Ammon's horn (tissue), 1 donor: Measurements from ENCODE around the gene PROS1.
"Not testable (repeated sequence)": the region's sequence is repeated elsewhere in the genome, so short reads cannot be mapped to it uniquely, and the experiment has no call there.

ENCODE experiments used
- DNase-seq: peaks from one replicate; pipeline ENCODE4 v3.0.0-alpha.2; 2016; ENCODE audit warnings: low spot score

Gene PROS1

GRCh38 chr3:93873412-93873811, 100.3 kb downstream of the PROS1 start:
- not testable (repeated sequence) for DNase-seq

DNA sequence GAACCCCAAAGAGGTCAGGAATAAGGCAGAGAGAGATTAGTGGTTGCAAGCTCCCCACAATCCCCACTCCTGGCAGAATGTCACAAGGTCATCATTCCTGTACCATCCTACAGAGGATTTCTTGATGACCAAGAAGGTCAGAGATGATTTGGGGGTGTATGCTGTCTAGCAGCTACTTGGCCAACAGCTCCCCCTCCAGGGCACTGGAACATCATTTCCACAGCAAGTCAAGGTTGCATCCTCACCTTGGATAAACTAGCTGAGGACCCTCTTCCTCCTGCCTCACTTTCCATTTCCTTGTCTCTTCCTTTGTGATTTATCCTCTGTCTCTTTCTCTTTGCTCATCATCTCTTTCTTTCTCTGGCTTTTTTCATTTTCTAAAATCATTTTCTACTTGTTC, 106.3 kb downstream of the PROS1 start:
- no peak for DNase-seq

DNA sequence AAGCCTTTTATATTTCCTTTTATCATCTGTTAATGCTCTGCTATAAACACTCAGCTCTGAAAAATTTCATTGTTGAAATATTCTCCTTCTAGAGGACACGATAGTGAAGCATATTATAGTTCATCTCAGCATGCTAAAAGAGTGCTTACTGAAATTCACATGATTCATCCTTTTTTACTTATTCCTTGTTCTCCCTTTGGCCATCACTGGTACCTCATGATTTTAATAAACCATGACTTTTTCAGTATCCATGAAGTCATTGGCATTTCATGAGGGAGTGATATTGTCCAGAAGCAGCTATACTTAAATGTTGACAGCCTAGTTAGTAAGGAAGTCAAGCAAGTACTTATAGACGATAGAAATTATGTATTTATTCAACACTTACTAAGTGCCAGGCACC, 112.7 kb downstream of the PROS1 start:
- no peak for DNase-seq

DNA sequence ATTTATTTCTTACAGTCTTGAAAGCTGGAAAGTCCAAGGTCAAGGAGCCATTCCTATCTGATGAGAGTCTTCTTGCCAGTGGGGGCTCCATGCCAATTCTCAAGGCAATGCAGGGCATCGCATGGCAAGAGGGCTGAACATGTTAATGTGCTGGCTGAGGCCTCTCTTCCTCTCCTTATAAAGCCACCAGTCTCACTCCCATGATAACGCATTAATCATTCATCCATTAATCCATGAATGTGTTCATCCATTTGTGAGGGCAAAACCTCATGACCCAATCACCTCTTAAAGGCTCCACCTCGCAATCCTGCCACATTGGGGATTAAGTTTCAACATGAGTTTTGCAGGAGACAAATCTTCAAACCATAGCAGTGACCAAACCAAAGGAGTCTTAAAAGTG, 118.3 kb downstream of the PROS1 start:
- DNase-seq: no peak

DNA sequence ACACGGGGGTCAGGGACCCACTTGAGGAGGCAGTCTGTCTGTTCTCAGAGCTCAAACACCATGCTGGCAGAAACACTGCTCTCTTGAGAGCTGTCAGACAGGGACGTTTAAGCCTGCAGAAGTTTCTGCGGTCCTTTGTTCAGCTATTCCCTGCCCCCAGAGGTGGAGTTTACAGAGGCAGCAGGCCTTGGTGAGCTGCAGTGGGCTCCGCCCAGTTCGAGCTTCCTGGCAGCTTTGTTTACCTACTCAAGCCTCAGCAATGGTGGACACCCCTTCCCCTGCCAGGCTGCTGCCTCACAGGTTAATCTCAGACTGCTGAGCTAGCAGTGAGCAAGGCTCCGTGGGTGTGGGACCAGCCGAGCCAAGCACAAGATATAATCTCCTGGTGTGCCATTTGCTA, 121.5 kb downstream of the PROS1 start:
- not testable (repeated sequence) for DNase-seq

GRCh38 chr3:93843981-93844380, 129.7 kb downstream of the PROS1 start:
- peak; percentile 5 for DNase-seq

DNA sequence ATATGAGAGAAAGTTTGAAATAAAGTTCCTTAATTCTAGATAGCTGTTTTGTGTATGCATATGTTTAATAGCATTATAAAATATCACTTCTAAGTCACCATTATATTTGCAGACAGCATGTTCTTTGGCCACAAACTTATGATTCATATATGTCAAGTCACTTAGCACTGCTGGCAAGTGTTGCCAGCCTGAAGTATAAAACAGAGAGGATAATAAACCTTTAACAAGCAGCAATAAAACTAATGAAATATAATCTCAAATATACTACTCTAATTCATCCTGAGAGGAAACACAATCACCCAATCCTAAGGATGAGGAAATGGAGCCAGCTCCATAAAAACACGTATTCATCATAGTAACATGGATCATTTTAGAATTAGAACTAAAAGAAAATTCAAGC, 134.5 kb downstream of the PROS1 start:
- DNase-seq: not testable (repeated sequence)
